GM18499 (cell line): Measurements from ENCODE around the gene LNP1.

Source experiments
- ATAC-seq: cut with Tn5 transposase; IDR thresholded peaks from one replicate; pipeline ENCODE4 v1.9.1; 2021; ENCODE audit warnings: moderate number of reproducible peaks; ENCODE audit not compliant: insufficient read depth, unreplicated experiment

Gene LNP1

DNA sequence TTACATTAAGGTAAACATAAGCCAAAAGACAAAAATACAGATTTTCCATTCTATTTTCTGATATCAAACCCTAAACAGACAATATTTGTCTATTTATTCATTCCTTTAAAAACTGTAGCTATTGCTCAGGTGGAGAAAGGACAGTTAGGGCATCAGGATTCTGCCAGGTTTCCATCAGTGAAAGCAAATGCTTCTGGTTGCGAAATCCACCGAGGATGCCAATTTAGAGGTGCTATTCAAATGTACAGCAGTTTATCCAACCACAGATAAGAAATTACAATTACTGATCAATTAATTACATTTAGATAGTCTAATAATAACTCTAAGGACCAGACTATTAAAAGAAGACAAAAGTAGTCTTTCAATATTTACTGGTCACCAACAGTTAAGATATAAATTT is 4.4 kb upstream of the LNP1 start:
- no peak for ATAC-seq

GRCh38 chr3:100399341-100400071 is 1.8 kb upstream of the LNP1 start:
- no peak for ATAC-seq

GRCh38 chr3:100400419-100400779 is 940 bp upstream of the LNP1 start:
- no peak for ATAC-seq

DNA sequence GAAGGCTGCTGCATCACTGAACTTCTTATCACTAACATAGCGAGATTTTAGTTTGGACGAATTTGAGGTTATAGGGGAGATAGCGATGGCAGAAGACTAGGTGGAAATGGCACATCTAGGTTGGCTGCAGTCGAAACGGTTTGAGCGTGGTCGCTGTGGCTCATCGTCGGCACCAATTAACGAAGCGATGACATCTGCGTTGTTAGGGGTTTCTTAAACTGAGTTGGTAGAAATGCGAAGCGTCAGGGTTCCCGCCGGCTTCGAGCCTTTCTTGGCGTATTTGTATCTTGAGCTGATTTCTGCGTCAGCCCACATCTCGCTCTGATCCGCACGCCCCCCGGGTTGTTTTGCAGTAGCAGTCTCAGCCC is 319 bp downstream of the LNP1 start:
- ATAC-seq = peak; percentile 1

DNA sequence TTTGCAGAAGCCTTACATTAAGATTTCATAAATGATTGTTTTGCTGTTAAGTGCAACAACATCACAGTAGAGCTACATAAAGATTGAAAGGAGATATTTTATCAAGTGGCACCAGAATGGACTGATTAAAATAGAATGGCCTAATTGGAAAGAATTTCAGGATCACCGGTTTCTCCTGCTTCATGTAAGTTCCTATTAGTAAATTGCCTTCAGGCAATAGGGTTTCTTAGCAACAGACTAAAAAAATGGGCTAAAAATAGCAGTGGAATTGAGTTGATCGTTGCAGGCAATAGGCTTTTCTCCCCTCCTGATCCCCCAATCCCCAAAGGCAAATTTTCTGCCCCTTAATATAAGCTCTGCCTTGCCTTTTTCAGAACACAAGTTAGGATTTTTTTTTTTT is 917 bp downstream of the LNP1 start:
- ATAC-seq = no peak

- ATAC-seq = no peak
These were observed 1.6 kb downstream of the LNP1 start for GRCh38 chr3:100402891-100403290.

GRCh38 chr3:100403362-100404249 is 2.3 kb downstream of the LNP1 start:
- ATAC-seq = no peak

DNA sequence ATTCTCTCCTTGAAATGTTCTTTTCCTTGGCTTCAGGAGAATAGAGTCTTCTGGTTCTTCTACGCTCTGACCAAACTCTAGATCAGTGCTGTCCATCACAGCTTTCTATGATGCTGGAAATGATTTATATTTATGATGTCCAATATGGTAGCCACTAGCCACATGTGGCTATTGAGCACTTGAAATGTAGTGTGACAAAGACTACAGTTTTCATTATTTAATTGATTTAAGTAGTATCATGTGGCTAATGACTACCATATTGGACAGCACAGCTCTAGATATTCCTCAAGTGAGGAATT is 2.9 kb downstream of the LNP1 start:
- no peak for ATAC-seq

- no peak for ATAC-seq
These were observed 5.8 kb downstream of the LNP1 start for GRCh38 chr3:100407164-100407563.

- no peak for ATAC-seq
These were observed 6.7 kb downstream of the LNP1 start for GRCh38 chr3:100407977-100408532.

- no peak for ATAC-seq
These were observed 10.0 kb downstream of the LNP1 start for GRCh38 chr3:100411091-100411982.

- ATAC-seq = no peak
These were observed 11.7 kb downstream of the LNP1 start for GRCh38 chr3:100412912-100413590.

GRCh38 chr3:100413613-100414012 is 12.3 kb downstream of the LNP1 start:
- no peak for ATAC-seq

GRCh38 chr3:100416176-100416575 is 14.8 kb downstream of the LNP1 start:
- no peak for ATAC-seq

- ATAC-seq = no peak
These were observed 15.5 kb downstream of the LNP1 start for GRCh38 chr3:100416863-100417262.

DNA sequence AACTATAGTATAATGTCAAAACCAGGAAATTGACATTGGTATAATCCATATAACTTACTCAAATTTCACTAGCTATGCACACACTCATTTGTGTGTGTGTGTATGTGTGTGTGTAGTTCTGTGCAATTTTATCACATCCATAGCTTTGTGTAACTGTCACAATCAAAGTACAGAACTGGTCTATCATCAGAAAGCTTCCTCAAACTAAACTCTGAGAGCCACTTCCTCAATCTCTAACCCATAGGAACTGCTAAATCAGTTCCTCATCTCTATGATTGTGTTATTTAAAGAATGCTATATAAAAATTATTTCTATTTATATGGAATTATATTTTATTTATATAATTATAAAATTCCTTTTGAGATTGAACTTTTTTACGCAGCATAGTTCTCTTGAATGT is 18.1 kb downstream of the LNP1 start:
- no peak for ATAC-seq

GRCh38 chr3:100420885-100421284 is 19.5 kb downstream of the LNP1 start:
- no peak for ATAC-seq

- ATAC-seq = no peak
These were observed 22.3 kb downstream of the LNP1 start for GRCh38 chr3:100423611-100424010.

DNA sequence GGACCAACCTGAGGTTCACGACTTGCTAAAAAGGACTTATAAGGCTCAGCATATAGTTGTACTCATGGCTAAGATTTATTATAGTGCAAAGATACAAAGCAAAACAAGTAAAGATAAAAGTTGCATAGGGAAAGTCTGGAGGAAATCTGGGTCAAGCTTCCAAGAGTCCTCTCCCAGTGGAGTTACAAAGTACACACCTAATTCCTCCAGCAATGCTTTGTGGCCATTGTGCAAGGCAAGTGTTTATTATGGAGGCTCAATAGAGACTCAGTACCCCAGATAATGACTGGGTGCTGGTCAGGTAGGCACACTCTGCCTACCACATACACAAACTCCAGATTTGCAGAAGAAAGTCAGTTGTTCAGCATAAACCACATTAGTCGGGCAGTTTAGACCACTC is 22.9 kb downstream of the LNP1 start:
- ATAC-seq = no peak

GRCh38 chr3:100425316-100425715 is 24.0 kb downstream of the LNP1 start:
- ATAC-seq = no peak
